Suprapubic skin (tissue), 4 donors: ENCODE data around the gene STOML1. TPM values are rescaled to one million over a fixed set of nuclear protein-coding genes. Genes with fewer than 3 reads are reported as not detected.
A peak's percentile ranks its signal among the peaks of the same experiment; 100 is the strongest.

Source experiments
- DNase-seq, 2 donors: peaks; one replicate each; pipeline ENCODE4 v3.0.0-alpha.2; 2019; ENCODE audit warnings: low spot score in 2 of 2
- H3K27ac ChIP-seq: fragments of 200-600 bp; sonication (generic); one replicate; pipeline ENCODE4 v1.5.1; 2019
- H3K27me3 ChIP-seq: fragments of 200-600 bp; sonication (generic); one replicate; pipeline ENCODE4 v1.5.1; 2019
- H3K36me3 ChIP-seq: fragments of 200-600 bp; sonication (generic); one replicate; pipeline ENCODE4 v1.5.1; 2019
- H3K4me1 ChIP-seq: fragments of 200-600 bp; sonication (generic); one replicate; pipeline ENCODE4 v1.5.1; 2019
- H3K4me3 ChIP-seq: fragments of 200-600 bp; sonication (generic); one replicate; pipeline ENCODE4 v1.5.1; 2019; ENCODE audit warnings: mild to moderate bottlenecking
- H3K9me3 ChIP-seq: fragments of 200-600 bp; sonication (generic); one replicate; pipeline ENCODE4 v1.5.1; 2019
- CTCF ChIP-seq, 2 donors: fragments of 200-600 bp in 1 of 2; fragments of 450-650 bp in 1 of 2; sonication (generic) in 1 of 2; IDR thresholded peaks; one replicate each; pipeline ENCODE4 v1.5.1; 2016 to 2019; ENCODE audit warnings: antibody characterized with exemption in 2 of 2, mild to moderate bottlenecking in 1 of 2, moderate library complexity in 1 of 2
- EP300 ChIP-seq: sonication (generic); formaldehyde crosslinking; IDR thresholded peaks from one replicate; pipeline ENCODE4 v1.6.1; 2017; ENCODE audit warnings: antibody characterized with exemption
- POLR2A ChIP-seq, 2 donors: fragments of 450-650 bp; IDR thresholded peaks; one replicate each; pipeline ENCODE4 v1.6.1; 2017; ENCODE audit warnings: antibody characterized with exemption in 2 of 2, mild to moderate bottlenecking in 2 of 2, moderate library complexity in 2 of 2
- POLR2AphosphoS5 ChIP-seq, 3 donors: sonication (generic); formaldehyde crosslinking; IDR thresholded peaks; one replicate each; pipeline ENCODE4 v1.6.1; 2017; ENCODE audit warnings: antibody characterized with exemption in 3 of 3
- WGBS: methylation state at CpG from one replicate; pipeline ENCODE4 v1.1.5; 2018; 5-methylcytosine and 5-hydroxymethylcytosine counted together
- total RNA-seq, 4 donors: library from RNA; depleted of rRNA; stranded (reverse); fragments of >200 nt; gene quantifications; one replicate each; pipeline ENCODE4 v1.1.0, GENCODE V29; 2016

Gene STOML1
- total RNA-seq, 4 donors from 2014 or later: 9.7 to 25.3 (median 10.7) TPM

- TF ChIP-seq POLR2AphosphoS5 (IDR thresholded peaks at IDR 0.05): no peak
- no peak for TF ChIP-seq POLR2A (IDR thresholded peaks at IDR 0.05)
- no peak for TF ChIP-seq EP300
- Histone ChIP-seq H3K9me3 (no peaks in the 10 kb centered on the region), H3K27ac (peak overlapping the region; percentile 26), H3K36me3 (peaks cover 56% of the 10 kb centered on the region), H3K4me1 (peaks cover 34% of the 10 kb centered on the region), H3K27me3 (no peaks in the 10 kb centered on the region), H3K4me3 (no peak overlapping the region)
- 57% methylated on average over 9 of the region's 9 CpGs for WGBS
- DNase-seq: peak in 1 of 2 donors; percentile 68
Measured at GRCh38 chr15:74038707-74039655, 46.9 kb upstream of the STOML1 start.

GRCh38 chr15:74037171-74038117 lies 45.3 kb upstream of the STOML1 start:
- WGBS: 79% methylated on average over 21 of the region's 21 CpGs
- TF ChIP-seq CTCF (IDR thresholded peaks at IDR 0.05): no peak
- no peak for TF ChIP-seq EP300
- no peak for TF ChIP-seq POLR2AphosphoS5 (IDR thresholded peaks at IDR 0.05)
- TF ChIP-seq POLR2A (IDR thresholded peaks at IDR 0.05): no peak
- no peak overlapping the region for H3K4me3 ChIP-seq
- no peak overlapping the region for H3K27ac ChIP-seq
- peak in 1 of 2 donors; percentile 51 for DNase-seq
- H3K36me3 ChIP-seq: peaks cover 60% of the 10 kb centered on the region
- H3K9me3 ChIP-seq: no peaks in the 10 kb centered on the region
- H3K27me3 ChIP-seq: no peaks in the 10 kb centered on the region
- peaks cover 31% of the 10 kb centered on the region for H3K4me1 ChIP-seq

GRCh38 chr15:74036271-74037170 lies 44.4 kb upstream of the STOML1 start:
- no peak for TF ChIP-seq POLR2A (IDR thresholded peaks at IDR 0.05)
- TF ChIP-seq EP300: no peak
- TF ChIP-seq CTCF (IDR thresholded peaks at IDR 0.05): peak in 1 of 2 donors; percentile 47
- TF ChIP-seq POLR2AphosphoS5 (IDR thresholded peaks at IDR 0.05): no peak
- peak; percentile 56 to 77 for DNase-seq
- 83% methylated on average over 21 of the region's 21 CpGs for WGBS
- peaks cover 32% of the 10 kb centered on the region for H3K4me1 ChIP-seq
- H3K4me3 ChIP-seq: no peak overlapping the region
- H3K27ac ChIP-seq: no peak overlapping the region
- H3K36me3 ChIP-seq: peaks cover 63% of the 10 kb centered on the region
- no peaks in the 10 kb centered on the region for H3K27me3 ChIP-seq
- H3K9me3 ChIP-seq: no peaks in the 10 kb centered on the region

- no peaks in the 10 kb centered on the region for H3K9me3 ChIP-seq
- H3K27ac ChIP-seq: no peak overlapping the region
- peak in 1 of 2 donors; percentile 56 for DNase-seq
- no peaks in the 10 kb centered on the region for H3K27me3 ChIP-seq
- H3K36me3 ChIP-seq: peaks cover 63% of the 10 kb centered on the region
- H3K4me3 ChIP-seq: no peak overlapping the region
- WGBS: 93% methylated on average over 25 of the region's 28 CpGs
- peaks cover 27% of the 10 kb centered on the region for H3K4me1 ChIP-seq
- TF ChIP-seq POLR2AphosphoS5 (IDR thresholded peaks at IDR 0.05) (no peak), POLR2A (IDR thresholded peaks at IDR 0.05) (no peak), CTCF (IDR thresholded peaks at IDR 0.05) (no peak), EP300 (no peak)
Measured at GRCh38 chr15:74035121-74036017, 43.3 kb upstream of the STOML1 start.
